Stimulated activated CD4-positive, alpha-beta T cell treated with anti-CD3 and anti-CD28 coated beads, Interleukin-12 subunit alpha, Interleukin-12 subunit beta, amount 100 ng/mL, for 24 hours (primary cell): Measurements from ENCODE around the gene DGKQ.
"Not testable (repeated sequence)": the region's sequence is repeated elsewhere in the genome, so short reads cannot be mapped to it uniquely, and the experiment has no call there.

Source experiments
- DNase-seq, 2 experiments: peaks; one replicate each; pipeline ENCODE4 v3.0.0-alpha.2; 2020; ENCODE audit warnings: low read depth in 2 of 2

Gene DGKQ

GRCh38 chr4:925171-925570 is 48.2 kb downstream of the DGKQ start:
- DNase-seq = no peak

- DNase-seq = no peak
These were observed 49.0 kb downstream of the DGKQ start for GRCh38 chr4:924107-925096.

GRCh38 chr4:921830-922331 is 51.5 kb downstream of the DGKQ start:
- DNase-seq = no peak

- not testable (repeated sequence) for DNase-seq
These were observed 54.2 kb downstream of the DGKQ start for GRCh38 chr4:919004-919680.

- not testable (repeated sequence) for DNase-seq
These were observed 54.8 kb downstream of the DGKQ start for GRCh38 chr4:918591-918990.

- no peak for DNase-seq
These were observed 55.4 kb downstream of the DGKQ start for GRCh38 chr4:917992-918391.

GRCh38 chr4:917466-917865 is 55.9 kb downstream of the DGKQ start:
- DNase-seq = no peak

GRCh38 chr4:915595-915994 is 57.8 kb downstream of the DGKQ start:
- DNase-seq = no peak

GRCh38 chr4:915041-915474 is 58.3 kb downstream of the DGKQ start:
- DNase-seq = no peak

- no peak for DNase-seq
These were observed 58.8 kb downstream of the DGKQ start for GRCh38 chr4:914531-914930.

GRCh38 chr4:913280-913618 is 60.1 kb downstream of the DGKQ start:
- no peak for DNase-seq

GRCh38 chr4:912548-913279 is 60.7 kb downstream of the DGKQ start:
- no peak for DNase-seq

GRCh38 chr4:911871-912490 is 61.4 kb downstream of the DGKQ start:
- no peak for DNase-seq

- no peak for DNase-seq
These were observed 62.1 kb downstream of the DGKQ start for GRCh38 chr4:911221-911751.

- no peak for DNase-seq
These were observed 62.8 kb downstream of the DGKQ start for GRCh38 chr4:910366-911091.

- DNase-seq = no peak
These were observed 63.5 kb downstream of the DGKQ start for GRCh38 chr4:909821-910220.

- no peak for DNase-seq
These were observed 64.2 kb downstream of the DGKQ start for GRCh38 chr4:909131-909571.
